OCI-M2 (cell line): ENCODE data around the gene ATP11A.
"Not testable (repeated sequence)": the region's sequence is repeated elsewhere in the genome, so short reads cannot be mapped to it uniquely, and the experiment has no call there.

ENCODE experiments used
- DNase-seq: peaks from one replicate; lab custom pipeline; 2025; ENCODE audit not compliant: unreplicated experiment; lab: John Stamatoyannopoulos, UW

ATP11A gene

GRCh38 chr13:112835796-112836195 lies 146.0 kb downstream of the ATP11A start:
- DNase-seq, result no peak

- no peak for DNase-seq
Measured at GRCh38 chr13:112836940-112837339, 147.1 kb downstream of the ATP11A start.

GRCh38 chr13:112837371-112838037 lies 147.7 kb downstream of the ATP11A start:
- DNase-seq, result no peak

DNA sequence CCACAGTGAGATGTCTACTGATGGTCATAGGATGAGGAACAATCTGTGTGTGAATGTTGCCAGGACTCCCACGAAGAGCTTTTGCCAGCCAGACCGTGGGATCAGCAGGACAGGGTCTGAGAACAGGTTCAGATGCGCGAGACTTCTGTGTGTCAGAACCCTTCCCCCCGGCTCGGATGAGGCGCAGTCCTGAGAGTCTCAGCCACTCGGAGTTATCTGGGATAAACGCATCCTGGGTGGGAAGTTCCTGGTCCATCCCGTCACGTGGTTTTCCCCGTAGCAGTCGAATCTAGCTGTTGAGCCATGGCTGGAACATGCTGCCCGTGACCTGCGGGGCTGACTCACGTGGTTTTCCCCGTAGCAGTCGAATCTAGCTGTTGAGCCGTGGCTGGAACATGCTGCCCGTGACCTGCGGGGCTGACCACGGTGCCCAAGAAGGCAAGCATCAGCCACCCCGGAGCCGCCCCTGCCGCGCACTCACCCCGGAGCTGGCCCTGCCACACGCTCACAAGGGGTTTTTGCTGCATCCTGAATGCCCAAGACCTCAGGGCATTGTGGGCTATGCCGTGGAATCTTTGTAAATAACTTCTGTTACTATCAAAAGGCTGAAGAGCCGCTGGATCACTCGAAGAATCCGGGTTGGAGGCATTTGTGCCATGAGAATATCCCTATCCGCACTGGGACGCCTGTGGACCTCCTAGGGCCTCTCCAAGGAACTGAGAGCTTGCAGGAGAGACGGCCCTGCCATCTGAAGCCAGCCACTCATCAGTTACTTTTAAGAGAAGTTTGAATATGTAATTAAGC lies 148.4 kb downstream of the ATP11A start:
- no peak for DNase-seq

DNA sequence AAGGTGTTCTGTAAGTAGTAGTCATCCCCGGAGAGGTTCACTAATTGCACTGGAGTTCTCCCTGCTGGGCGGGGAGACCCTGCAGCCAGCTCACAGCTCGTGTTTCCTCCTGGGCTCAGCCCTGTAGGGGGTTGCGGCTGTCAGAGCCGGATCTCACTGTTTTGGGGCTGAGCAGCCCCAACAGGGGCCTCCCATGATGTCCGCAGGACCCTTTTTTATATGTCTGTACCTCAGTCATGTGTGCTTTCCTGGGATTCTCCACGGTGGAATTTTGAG lies 148.9 kb downstream of the ATP11A start:
- DNase-seq, result no peak

DNA sequence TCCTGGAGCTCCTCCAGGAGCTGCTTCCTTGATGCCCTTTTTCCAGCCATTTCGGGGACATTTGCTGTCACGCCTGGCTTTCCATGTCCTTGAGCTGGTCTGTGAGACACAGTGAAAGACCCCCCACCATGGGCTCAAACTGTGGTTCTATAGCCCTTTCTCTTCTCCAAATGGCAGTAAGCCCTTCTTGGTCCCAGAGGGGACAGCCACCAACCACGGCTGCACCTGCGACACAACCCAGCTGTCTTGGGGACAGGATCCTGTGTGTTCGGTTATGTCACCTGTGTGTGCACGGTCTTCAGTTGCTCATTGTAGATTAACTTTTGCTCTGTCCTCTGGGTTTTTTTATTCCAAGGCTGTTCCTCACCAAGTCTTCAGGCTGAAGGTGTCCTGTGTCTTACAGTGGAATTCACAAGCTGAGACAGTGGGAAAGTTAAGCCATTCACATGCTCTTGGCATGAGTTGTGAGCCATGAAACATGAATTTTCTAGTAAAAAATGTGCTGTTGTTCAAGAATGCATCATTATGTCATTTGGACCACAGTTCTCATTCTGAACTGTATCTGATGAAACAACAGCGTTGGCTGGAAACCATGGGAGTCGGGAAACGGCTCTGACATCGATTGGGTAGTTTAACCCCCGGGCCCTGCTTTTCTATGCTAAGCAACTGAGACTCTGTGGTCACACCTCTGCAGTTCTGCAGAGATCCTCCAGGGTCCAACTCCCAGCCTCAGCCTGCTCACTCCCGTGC lies 149.7 kb downstream of the ATP11A start:
- DNase-seq, result no peak

DNA sequence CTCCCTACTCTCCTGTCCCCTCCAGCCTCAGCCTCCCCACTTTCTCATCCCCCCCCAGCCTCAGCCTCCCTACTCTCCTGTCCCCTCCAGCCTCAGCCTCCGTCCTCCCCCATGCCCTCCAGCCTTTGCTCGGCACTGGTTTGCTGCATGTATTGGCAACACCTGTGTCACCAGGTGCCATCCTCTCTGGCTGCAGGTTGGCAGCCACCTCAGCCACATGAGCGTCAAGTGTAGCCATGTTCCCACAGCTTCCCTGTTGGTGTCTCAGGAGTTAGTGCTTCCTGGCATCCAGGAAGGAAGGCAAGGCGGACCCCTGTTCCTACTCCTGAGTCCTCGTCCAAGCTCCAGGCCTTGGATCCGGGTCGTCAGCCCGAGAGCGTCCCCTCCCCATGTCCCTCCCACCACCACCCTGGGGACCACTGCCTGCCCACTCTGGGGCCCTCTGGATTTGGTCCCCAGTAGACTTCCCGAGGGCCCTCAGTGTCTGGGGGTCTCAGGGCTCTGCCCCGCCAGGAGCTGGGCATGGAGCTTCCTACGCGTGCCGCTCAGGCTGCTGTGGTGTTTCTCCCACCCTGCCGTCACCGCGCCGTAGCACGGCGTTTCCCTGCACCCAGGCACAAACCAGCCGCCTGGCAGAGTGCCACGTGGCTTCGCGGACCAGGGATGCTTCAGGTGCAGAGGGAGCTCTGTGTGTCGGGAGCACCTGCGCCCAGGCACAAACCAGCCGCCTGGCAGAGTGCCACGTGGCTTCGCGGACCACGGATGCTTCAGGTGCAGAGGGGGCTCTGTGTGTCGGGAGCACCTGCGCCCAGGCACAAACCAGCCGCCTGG lies 150.8 kb downstream of the ATP11A start:
- DNase-seq, result no peak

GRCh38 chr13:112841303-112842015 lies 151.6 kb downstream of the ATP11A start:
- not testable (repeated sequence) for DNase-seq

DNA sequence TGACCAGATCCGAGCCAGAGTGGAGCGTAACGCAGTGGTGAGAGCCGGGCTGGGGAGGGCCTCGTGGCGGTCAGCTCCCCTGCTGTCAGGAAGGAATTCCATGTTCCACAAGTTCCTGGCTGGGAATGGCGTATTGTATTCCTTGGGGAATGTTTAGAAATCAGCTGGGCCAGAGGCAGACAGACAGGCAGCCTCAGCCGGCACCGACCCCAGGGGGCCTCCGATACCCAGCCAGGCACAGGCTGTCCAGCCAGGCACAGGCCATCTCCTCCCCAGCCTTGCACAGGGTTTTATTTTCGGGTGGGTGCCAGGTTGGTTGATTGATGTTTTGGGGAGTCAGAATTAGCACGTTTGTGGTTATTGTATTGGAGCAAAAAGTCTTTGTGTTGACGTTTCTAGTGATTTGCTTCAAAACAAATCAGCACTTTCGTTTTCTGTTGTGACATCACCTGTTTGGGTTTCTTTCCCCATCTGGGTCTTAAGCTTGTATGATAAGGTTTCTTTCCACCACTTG lies 152.6 kb downstream of the ATP11A start:
- no peak for DNase-seq

DNA sequence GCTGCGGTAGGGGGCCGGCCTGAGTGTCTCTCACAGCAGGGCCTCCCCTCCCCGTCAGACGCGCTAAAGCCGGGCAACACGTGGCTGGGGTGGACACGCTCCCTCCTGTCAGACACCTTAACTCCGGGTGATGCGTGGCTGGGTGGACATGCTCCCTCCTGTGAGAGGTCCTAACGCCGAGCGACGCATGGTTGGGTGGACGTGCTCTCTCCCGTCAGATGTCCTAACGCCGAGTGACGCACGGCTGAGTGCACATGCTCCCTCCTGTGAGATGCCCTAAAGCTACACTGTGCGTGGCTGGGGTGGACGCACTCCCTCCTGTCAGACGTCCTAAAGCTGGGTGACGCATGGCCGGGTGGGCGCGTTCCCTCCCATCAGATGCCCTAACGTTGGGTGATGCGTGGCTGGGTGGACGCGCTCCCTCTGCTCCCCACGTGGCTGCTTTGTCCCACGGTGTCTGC lies 153.1 kb downstream of the ATP11A start:
- no peak for DNase-seq

GRCh38 chr13:112843392-112844111 lies 153.7 kb downstream of the ATP11A start:
- no peak for DNase-seq

- no peak for DNase-seq
Measured at GRCh38 chr13:112844411-112844810, 154.6 kb downstream of the ATP11A start.

DNA sequence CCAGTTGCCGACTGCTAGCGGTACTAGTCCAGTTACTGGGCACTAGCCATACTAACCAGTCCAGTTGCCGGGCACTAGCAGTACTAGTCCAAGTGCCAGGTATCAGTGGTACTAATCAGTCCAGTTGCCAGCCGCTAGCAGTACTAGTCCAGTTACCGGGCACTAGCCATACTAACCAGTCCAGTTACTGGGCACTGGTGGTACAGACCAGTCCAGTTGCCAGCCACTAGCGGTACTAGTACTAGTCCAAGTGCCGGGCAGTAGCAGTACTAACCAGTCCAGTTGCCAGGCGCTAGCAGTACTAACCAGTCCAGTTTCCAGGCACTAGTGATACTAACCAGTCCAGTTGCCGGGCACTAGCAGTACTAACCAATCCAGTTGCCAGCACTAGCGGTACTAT lies 155.0 kb downstream of the ATP11A start:
- DNase-seq, result no peak

DNA sequence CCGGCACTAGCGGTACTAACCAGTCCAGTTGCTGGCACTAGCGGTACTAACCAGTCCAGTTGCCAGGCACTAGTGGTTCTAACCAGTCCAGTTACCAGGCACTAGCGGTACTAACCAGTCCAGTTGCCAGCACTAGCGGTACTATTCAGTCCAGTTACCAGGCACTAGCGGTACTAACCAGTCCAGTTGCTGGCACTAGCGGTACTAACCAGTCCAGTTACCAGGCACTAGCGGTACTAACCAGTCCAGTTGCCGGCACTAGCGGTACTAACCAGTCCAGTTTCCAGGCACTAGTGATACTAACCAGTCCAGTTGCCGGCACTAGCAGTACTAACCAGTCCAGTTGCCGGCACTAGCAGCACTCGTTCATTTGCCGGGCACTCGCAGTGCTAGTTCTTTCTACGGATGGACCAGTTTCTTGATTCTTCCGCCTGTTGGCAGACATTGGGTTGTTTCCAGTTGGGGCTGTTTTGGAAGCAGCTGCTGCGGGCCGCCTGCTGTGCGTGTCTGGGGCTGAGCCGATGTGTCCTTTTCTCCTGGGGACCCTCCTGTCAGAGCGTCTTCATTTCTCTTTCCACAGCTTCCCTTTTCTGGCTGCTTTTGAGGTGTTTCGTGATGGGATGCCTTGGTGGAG lies 155.8 kb downstream of the ATP11A start:
- no peak for DNase-seq

DNA sequence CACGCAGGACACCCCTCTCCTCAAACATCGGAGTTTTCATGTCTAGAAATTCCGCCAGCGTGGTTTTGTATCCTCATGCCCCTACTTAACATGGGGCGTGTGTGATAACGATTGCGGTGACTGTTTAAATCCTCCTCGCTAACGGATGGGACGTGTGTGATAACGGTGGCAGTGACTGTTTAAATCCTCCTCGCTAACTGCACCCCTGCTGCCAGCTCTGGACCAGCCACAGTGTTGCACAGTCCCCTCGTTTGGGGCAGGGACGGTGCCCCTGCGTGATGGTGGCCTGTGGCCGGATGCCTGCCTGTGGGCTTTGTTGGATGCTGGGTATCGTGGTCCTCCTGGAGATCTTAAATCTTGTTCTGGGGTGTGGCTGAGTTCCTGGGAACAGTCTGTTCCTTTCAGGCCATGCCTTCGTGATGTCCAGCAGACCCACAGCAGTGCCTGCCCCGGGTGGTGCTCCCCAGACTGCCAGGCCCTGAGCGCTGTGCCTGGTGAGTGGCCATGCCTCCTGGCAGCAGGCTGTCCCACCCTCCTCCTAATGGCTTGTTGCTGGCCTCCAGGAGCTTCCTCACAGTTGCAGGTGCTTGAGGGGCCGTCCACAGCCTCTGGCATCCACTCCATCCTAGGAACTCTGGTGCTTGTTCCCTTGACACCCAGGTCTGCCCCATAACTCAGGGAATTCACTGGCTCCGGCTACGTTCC lies 156.7 kb downstream of the ATP11A start:
- DNase-seq, result no peak

DNA sequence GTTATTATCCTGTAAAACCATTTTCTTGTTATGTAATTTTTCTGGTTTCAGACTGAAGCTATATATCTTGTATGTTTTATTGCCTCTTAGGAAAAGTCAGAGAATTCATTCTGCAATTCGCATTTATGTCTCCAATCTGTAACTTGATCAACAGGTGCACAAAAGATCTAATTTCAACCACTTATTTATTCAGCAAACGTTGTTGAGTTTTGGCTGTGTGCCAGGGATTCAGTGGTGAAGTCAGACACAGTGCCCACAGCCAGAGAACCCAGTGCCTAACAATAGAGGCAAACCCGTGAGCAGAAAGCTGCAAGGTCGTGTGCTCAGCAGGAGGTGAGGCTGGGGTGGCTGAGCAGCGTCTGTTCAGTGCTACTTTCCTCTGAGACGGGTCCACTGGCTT lies 159.7 kb downstream of the ATP11A start:
- no peak for DNase-seq

DNA sequence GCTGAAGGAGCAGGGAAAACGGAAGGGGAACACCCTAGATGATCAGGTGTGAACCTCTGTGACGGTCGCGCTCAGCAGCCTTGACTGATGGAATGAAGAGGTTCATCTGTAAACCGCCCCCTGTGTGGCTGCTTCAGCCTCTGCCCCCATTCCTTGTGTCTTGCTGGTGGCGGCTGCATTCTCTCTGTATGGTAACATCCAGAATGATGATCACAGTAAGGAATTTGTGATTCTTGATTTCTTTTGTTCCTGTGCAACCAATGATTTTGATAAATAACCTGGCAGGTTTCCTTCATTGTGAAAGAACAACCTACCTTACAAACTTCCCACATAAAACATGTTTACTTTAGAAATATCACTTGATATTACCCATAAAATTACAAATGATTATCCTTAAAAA lies 160.4 kb downstream of the ATP11A start:
- no peak for DNase-seq
